Activated CD8-positive, alpha-beta memory T cell treated with anti-CD3 and anti-CD28 coated beads for 48 hours (primary cell): ENCODE data around the gene PTK6.
"Not testable (repeated sequence)": the region's sequence is repeated elsewhere in the genome, so short reads cannot be mapped to it uniquely, and the experiment has no call there.

Source experiments
- DNase-seq, 3 experiments: peaks; one replicate each; pipeline ENCODE4 v3.0.0-alpha.2; 2020; ENCODE audit warnings: low read depth in 2 of 3, low spot score in 2 of 3

Gene PTK6

GRCh38 chr20:63482021-63482587 is 55.1 kb downstream of the PTK6 start:
- DNase-seq, result no peak

GRCh38 chr20:63481503-63481902 is 55.7 kb downstream of the PTK6 start:
- DNase-seq, result no peak

GRCh38 chr20:63479695-63480419 is 57.3 kb downstream of the PTK6 start:
- DNase-seq, result not testable (repeated sequence)

- DNase-seq, result no peak
Observed at GRCh38 chr20:63478346-63479302, 58.6 kb downstream of the PTK6 start.
